ENCODE data around the gene CDK6.

DNA sequence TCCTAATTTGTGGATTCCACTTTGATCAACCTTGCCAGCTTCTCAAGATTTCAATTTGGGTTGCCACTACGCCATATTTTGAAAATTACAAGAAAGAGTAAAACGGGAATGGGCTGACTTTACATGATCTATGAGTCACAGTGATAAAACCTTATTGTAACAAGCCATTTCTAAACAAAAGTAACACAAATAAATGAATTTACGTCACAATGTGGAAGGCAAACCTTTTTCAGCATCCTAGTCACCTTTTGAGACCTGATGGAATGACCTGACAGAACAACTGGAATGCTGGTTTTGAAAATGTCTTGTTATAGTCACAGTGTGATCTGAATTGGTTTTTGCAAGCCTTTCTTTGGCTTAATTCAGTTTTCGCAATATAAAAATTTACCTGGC is 85.9 kb downstream of the CDK6 start:
- TF ChIP-seq, protein P1, sequence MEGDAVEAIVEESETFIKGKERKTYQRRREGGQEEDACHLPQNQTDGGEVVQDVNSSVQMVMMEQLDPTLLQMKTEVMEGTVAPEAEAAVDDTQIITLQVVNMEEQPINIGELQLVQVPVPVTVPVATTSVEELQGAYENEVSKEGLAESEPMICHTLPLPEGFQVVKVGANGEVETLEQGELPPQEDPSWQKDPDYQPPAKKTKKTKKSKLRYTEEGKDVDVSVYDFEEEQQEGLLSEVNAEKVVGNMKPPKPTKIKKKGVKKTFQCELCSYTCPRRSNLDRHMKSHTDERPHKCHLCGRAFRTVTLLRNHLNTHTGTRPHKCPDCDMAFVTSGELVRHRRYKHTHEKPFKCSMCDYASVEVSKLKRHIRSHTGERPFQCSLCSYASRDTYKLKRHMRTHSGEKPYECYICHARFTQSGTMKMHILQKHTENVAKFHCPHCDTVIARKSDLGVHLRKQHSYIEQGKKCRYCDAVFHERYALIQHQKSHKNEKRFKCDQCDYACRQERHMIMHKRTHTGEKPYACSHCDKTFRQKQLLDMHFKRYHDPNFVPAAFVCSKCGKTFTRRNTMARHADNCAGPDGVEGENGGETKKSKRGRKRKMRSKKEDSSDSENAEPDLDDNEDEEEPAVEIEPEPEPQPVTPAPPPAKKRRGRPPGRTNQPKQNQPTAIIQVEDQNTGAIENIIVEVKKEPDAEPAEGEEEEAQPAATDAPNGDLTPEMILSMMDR (IDR thresholded peaks at IDR 0.05): no peak
- TF ChIP-seq EZH2phosphoT487 (IDR thresholded peaks at IDR 0.05): no peak

All from neural progenitor cell (in vitro differentiated cells).